ENCODE results near the gene TMEM72. TPM values are rescaled to one million over a fixed set of nuclear protein-coding genes. Genes with fewer than 3 reads are reported as not detected.

The TMEM72 gene
- total RNA-seq, 4 donors from 2014 or later, result 0.35 TPM; not detected in 3

- Histone ChIP-seq H3K9me3 (no peaks in the 10 kb centered on the region), H3K27ac (peak overlapping the region; percentile 60 to 94 (median 92)), H3K4me1 (peaks cover 0 to 77% (median 27%) of the 10 kb centered on the region in 3 donors), H3K36me3 (peaks cover 0 to 58% of the 10 kb centered on the region in 2 donors), H3K4me3 (peak overlapping the region; percentile 29 to 65), H3K27me3 (no peaks in the 10 kb centered on the region)
- 21% methylated on average over 2 of the region's 7 CpGs; no CpG with 5 or more reads in 1 of the 2 donors for WGBS, 2 donors (ENCODE audit: low coverage in 1 of 2)
- ATAC-seq, result no peak
- TF ChIP-seq POLR2AphosphoS5 (IDR thresholded peaks at IDR 0.05) (peak; percentile 12), CTCF (IDR thresholded peaks at IDR 0.05) (no peak)
Observed at GRCh38 chr10:44974082-44974627, 63.0 kb downstream of the TMEM72 start.

- H3K27ac ChIP-seq, result peak overlapping the region; percentile 60 to 94 (median 92)
- WGBS, 2 donors (ENCODE audit: low coverage in 1 of 2), result 0% methylated on average over 6 to 9 of the region's 46 CpGs
- peak; percentile 65 for ATAC-seq
- TF ChIP-seq POLR2AphosphoS5 (IDR thresholded peaks at IDR 0.05) (peak; percentile 69), POLR2A (IDR thresholded peaks at IDR 0.05) (peak; percentile 32 to 34), EP300 (IDR thresholded peaks at IDR 0.05) (no peak), CTCF (IDR thresholded peaks at IDR 0.05) (peak in 3 of 4 experiments; percentile 96 to 100 (median 98))
- H3K27me3 ChIP-seq, result no peaks in the 10 kb centered on the region
- peaks cover 0 to 54% of the 10 kb centered on the region in 2 donors for H3K36me3 ChIP-seq
- no peaks in the 10 kb centered on the region for H3K9me3 ChIP-seq
- peak overlapping the region; percentile 29 to 65 for H3K4me3 ChIP-seq
- peaks cover 0 to 77% (median 34%) of the 10 kb centered on the region in 3 donors for H3K4me1 ChIP-seq
Observed at GRCh38 chr10:44974628-44975430, 63.7 kb downstream of the TMEM72 start.

- H3K4me1 ChIP-seq, result peaks cover 0 to 82% (median 42%) of the 10 kb centered on the region in 3 donors
- no peaks in the 10 kb centered on the region for H3K9me3 ChIP-seq
- TF ChIP-seq POLR2A (IDR thresholded peaks at IDR 0.05) (peak in 1 of 2 donors; percentile 52), CTCF (IDR thresholded peaks at IDR 0.05) (no peak), POLR2AphosphoS5 (IDR thresholded peaks at IDR 0.05) (peak; percentile 90), EP300 (IDR thresholded peaks at IDR 0.05) (no peak)
- H3K27me3 ChIP-seq, result no peaks in the 10 kb centered on the region
- WGBS, 2 donors (ENCODE audit: low coverage in 1 of 2), result 50 to 60% methylated on average over 1 of the region's 10 CpGs
- H3K27ac ChIP-seq, result peak overlapping the region; percentile 60 to 94 (median 92)
- H3K36me3 ChIP-seq, result peaks cover 0 to 45% of the 10 kb centered on the region in 2 donors
- peak; percentile 20 for ATAC-seq
- peak overlapping the region in 1 of 2 donors; percentile 65 for H3K4me3 ChIP-seq
Observed at GRCh38 chr10:44975431-44976331, 64.5 kb downstream of the TMEM72 start.

GRCh38 chr10:44976352-44977198 is 65.4 kb downstream of the TMEM72 start:
- Histone ChIP-seq H3K36me3 (peaks cover 0 to 36% of the 10 kb centered on the region in 2 donors), H3K9me3 (no peaks in the 10 kb centered on the region), H3K4me3 (peak overlapping the region; percentile 65 to 67), H3K27ac (peak overlapping the region; percentile 90 to 94 (median 92)), H3K4me1 (peaks cover 0 to 91% (median 48%) of the 10 kb centered on the region in 3 donors), H3K27me3 (no peaks in the 10 kb centered on the region)
- WGBS, 2 donors (ENCODE audit: low coverage in 1 of 2), result 60 to 65% methylated on average over 2 of the region's 9 CpGs
- TF ChIP-seq POLR2AphosphoS5 (IDR thresholded peaks at IDR 0.05), result peak; percentile 69
- TF ChIP-seq POLR2A (IDR thresholded peaks at IDR 0.05), result peak in 1 of 2 donors; percentile 37
- no peak for TF ChIP-seq CTCF (IDR thresholded peaks at IDR 0.05)
- TF ChIP-seq EP300 (IDR thresholded peaks at IDR 0.05), result no peak
- ATAC-seq, result no peak
